ENCODE results near the gene OTUD3. TPM values are rescaled to one million over a fixed set of nuclear protein-coding genes. Genes with fewer than 3 reads are reported as not detected.
"Not testable (repeated sequence)": the region's sequence is repeated elsewhere in the genome, so short reads cannot be mapped to it uniquely, and the experiment has no call there.

The OTUD3 gene
- total RNA-seq, 1 donor from 2014 or later, result 3.5 TPM

- no peak for DNase-seq (ENCODE audit: low read depth)
- TF ChIP-seq CTCF (conservative IDR thresholded peaks at IDR 0.05; ENCODE audit: low read depth, low read length), result no peak
- H3K4me3 ChIP-seq (ENCODE audit: low read depth, low read length), result no peak overlapping the region
Measured at GRCh38 chr1:19869929-19870328, 12.3 kb upstream of the OTUD3 start.

DNA sequence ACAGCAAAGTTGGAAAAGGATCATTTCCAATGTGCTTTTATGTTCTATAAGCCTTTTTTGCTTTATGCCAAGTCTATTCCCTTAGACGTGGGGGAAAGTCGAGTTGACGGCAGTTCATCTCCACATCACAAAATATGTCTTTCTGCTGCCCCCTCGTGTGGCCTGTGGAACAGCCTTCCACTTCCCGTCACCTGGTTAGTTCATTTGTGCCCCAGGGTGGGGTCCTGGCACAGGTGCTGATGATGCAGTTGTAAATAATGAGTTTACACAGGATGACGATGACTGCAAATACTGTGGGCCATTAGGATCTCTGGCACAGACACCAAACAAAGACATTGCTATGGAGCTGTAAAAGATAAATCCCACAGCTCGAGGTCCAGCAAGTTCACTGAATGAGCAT, 10.0 kb upstream of the OTUD3 start:
- DNase-seq (ENCODE audit: low read depth), result no peak
- TF ChIP-seq CTCF (conservative IDR thresholded peaks at IDR 0.05; ENCODE audit: low read depth, low read length), result peak; percentile 51
- no peak overlapping the region for H3K4me3 ChIP-seq (ENCODE audit: low read depth, low read length)

- no peak overlapping the region for H3K4me3 ChIP-seq (ENCODE audit: low read depth, low read length)
- no peak for TF ChIP-seq CTCF (conservative IDR thresholded peaks at IDR 0.05; ENCODE audit: low read depth, low read length)
- no peak for DNase-seq (ENCODE audit: low read depth)
Measured at GRCh38 chr1:19877181-19877750, 4.9 kb upstream of the OTUD3 start.

DNA sequence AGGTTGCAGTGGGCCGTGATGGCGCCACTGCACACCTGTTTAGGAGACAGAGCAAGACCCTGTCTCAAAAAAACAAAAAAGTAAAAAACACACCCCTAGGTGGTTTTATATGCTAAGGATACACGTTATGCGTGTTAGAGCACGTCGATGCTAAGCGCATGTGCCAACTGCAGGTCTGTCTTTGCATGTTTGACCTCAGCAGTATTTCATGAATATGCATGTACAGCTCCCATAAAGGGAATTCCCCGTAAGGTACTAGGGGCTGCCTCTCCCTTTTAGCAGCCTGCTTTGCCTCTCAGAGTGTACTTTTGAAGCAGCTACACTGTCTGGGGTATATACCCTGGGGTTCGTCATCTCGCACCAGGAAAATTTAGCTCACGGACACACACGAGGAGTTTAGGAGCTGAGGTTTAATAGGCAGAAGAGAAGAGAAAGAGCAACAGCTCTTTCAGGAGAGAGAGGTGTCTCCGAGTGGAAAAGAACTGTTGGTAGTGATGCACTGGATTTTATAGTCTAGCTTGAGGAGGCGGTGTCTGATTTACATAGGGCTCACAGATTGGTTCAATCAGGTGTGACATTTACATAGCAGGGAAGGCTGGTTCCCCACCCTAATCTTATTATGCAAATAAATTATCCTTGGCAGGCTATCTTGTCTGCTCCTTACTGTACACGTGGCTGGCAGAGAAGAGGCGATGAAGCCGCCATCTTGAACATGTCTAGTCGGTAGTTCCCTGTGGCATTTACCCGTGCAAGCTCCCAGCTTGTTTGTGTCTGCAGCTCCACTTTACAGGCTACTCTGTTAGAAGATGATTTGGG, 4.2 kb upstream of the OTUD3 start:
- peak overlapping the region; percentile 21 for H3K4me3 ChIP-seq (ENCODE audit: low read depth, low read length)
- TF ChIP-seq CTCF (conservative IDR thresholded peaks at IDR 0.05; ENCODE audit: low read depth, low read length), result no peak
- peak; percentile 44 for DNase-seq (ENCODE audit: low read depth)

- no peak for DNase-seq (ENCODE audit: low read depth)
- TF ChIP-seq CTCF (conservative IDR thresholded peaks at IDR 0.05; ENCODE audit: low read depth, low read length), result no peak
- H3K4me3 ChIP-seq (ENCODE audit: low read depth, low read length), result peak overlapping the region; percentile 21
Measured at GRCh38 chr1:19878637-19878985, 3.6 kb upstream of the OTUD3 start.

DNA sequence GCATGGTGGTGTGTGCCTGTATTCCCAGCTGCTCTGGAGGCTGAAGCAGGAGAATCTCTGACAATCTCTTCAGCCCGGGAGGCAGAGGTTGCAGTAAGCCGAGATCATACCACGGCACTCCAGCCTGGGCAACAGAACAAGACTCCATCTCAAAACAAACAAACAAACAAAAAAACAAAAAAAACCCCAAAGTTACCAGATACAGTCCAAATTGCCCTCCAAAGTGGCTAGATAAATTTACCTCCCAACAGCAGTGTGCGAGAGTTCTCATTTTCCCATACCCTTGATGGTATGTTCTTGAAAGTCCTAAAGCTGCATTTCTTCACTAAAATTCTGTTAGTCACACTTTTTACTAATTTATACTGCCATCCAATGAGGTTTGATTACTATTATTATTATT, 3.0 kb upstream of the OTUD3 start:
- H3K4me3 ChIP-seq (ENCODE audit: low read depth, low read length), result no peak overlapping the region
- no peak for TF ChIP-seq CTCF (conservative IDR thresholded peaks at IDR 0.05; ENCODE audit: low read depth, low read length)
- no peak for DNase-seq (ENCODE audit: low read depth)

DNA sequence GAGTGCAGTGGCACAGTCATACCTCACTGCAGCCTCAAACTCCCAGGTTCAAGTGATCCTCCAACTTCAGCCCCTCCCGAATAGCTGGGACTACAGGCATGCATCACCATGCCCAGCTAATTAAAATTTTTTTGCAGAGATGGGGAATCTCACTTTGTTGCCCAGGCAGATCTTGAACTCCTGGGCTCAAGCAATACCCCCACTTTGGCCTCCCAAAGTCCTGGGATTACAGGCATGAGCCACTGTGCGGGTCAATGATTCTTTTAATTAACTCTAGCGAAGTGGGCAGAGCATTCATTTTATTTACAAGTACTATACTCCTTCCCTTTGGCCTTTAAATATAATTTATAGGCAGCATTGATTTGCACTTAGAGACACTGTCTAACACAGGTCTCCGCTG, 2.5 kb upstream of the OTUD3 start:
- DNase-seq (ENCODE audit: low read depth), result no peak
- no peak for TF ChIP-seq CTCF (conservative IDR thresholded peaks at IDR 0.05; ENCODE audit: low read depth, low read length)
- H3K4me3 ChIP-seq (ENCODE audit: low read depth, low read length), result no peak overlapping the region

GRCh38 chr1:19880841-19881240, 1.4 kb upstream of the OTUD3 start:
- DNase-seq (ENCODE audit: low read depth); H3K4me3 ChIP-seq (ENCODE audit: low read depth, low read length): not testable (repeated sequence)

All from epithelial cell of proximal tubule (primary cell).